Activated CD4-positive, alpha-beta T cell treated with anti-CD3 and anti-CD28 coated beads, Interleukin-2, amount 50 U/mL, for 4 hours (primary cell): ENCODE results near the gene MUC3A.
"Not testable (repeated sequence)": the region's sequence is repeated elsewhere in the genome, so short reads cannot be mapped to it uniquely, and the experiment has no call there.

Experiments
- DNase-seq, 2 experiments: peaks; one replicate each; pipeline ENCODE4 v3.0.0-alpha.2; 2020

Gene MUC3A

DNA sequence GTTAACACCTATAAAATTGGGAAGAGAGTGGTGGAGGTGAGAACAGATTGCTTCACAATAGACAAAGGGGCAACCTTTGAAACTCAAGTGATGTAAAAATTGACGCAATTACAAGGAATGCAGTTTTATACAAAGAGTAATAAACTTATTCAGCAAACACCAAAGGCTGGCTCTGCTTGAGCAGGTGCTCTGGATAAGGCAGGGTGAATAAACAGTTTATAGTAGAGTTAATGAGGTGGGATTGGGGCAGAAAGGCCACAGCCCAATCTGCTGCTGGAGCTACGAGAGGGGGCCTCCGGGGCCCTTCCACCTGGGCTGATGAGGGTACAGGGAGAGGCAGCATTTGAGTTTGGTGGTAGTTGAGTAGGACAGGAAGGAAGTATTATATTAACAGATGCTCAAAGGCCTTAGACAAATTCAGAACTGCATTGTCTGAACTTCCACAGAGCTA, 26.1 kb downstream of the MUC3A start:
- DNase-seq, result no peak

DNA sequence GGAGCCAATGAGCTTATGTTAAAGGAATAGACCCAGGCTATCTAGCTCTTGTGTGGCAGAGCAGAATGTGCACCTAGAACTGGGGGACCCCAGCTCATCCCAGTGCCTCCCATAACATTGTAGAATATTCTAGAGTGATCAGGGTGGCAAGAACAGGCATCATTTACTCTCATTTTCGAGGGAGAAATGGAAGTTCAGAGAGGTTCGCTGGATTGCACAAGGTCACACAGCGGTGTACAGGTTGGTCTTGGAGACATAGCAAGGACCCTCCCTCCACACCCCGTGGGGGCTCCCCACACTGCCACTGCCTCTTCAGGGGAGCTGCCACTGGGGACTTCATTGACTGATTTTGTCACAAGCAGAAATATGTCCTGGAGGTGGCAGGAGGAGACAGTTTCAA, 29.0 kb downstream of the MUC3A start:
- DNase-seq, result no peak

DNA sequence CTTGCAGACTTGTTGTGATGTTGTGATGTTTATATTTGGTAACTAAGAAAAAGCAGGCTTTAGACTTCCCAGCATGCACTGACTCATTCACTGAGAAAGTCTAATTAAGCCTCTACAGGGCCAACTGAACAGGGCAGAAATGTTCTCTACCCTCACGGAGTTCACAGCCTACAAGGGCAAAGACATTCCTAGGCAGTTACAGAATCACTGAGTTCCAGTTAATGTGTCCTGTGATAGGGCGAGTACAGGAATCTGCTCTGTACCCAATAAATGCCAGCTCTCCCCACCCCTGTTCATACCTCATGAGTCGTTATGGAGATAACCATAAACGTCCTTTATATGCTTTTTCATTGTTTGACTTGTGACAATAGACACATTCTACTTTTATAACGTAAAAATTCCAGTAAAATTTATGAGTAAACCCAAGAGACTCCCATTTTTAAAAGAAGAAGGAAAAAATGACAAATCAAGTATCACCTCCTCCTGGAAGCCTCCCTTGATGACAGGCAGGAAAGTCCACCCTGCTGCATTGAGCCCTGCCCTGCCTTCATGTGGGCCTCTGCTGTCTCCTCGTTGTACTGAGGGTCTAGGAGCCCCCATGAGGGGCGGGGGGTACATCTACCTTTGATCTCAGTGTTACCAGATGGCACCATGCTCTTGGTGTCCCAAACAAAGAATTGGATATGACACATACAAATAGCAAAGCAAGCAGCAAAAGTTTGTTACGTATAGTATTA, 34.3 kb downstream of the MUC3A start:
- no peak for DNase-seq

DNA sequence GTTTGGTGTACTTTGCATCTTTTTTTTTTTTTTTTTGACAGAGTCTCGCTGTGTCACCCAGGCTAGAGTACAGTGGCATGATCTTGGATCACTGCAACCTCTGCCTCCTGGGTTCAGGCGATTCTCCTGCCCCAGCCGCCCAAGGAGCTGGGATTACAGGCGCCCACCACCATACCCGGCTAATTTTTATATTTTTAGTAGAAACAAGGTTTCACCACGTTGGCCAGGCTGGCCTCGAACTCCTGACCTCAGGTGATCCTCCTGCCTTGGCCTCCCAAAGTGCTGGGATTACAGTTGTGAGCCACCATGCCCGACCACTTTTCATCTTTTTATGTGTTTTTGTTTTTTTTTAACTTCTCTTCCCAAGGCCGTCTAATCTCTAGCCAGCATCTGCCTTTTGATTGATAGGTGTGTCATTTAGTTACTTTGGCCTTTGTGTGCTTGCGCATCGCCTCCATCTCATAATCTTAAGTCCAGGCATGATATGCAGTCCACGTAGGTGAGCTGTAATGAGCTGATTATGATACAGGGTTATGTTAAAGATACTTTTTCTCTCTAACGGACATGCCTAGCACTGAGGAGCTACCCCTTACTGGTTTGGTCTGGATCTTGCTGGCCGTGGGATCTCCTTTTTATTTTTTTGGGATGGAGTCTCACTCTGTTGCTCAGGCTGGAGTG, 35.0 kb downstream of the MUC3A start:
- not testable (repeated sequence) for DNase-seq

DNA sequence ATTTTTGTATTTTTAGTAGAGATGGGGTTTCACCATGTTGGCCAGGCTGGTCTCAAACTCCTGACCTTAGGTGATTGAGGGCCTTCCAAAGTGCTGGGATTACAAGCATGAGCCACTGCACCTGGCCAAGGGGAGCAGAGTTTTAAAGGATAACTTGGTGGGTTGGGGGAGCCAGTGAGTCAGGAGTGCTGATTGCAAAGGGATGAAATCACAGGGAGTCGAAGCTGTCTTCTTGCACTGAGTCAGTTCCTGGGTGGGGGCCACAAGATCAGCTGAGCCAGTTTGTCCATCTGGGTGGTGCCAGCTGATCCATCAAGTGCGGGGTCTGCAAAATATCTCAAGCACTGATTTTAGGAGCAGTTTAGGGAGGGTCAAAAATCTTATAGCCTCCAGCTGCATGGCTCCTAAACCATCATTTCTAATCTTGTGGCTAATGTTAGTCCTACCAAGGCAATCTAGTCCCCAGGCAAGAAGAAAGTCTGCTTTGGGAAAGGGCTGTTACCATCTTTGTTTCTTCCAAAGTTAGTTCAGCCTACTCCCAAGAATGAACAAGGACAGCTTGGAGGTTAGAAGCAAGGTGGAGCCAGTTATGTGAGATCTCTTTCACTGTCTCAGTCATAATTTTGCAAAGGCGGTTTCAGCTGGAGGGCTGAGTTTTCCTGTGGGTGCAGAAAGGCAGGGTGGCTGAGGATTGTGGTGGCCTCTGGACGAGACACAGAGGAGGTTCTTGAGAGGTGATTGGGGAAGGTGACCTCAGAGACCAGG, 35.9 kb downstream of the MUC3A start:
- not testable (repeated sequence) for DNase-seq

DNA sequence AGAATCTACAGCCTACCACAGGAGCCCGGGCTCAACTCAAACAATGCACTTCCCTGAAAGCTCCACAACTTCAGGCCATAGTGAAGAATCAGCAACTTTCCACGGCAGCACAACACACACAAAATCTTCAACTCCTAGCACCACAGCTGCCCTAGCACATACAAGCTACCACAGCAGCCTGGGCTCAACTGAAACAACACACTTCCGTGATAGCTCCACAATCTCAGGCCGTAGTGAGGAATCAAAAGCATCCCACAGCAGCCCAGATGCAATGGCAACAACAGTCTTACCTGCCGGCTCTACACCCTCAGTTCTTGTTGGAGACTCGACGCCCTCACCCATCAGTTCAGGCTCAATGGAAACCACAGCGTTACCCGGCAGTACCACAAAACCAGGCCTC, 42.3 kb downstream of the MUC3A start:
- no peak for DNase-seq

DNA sequence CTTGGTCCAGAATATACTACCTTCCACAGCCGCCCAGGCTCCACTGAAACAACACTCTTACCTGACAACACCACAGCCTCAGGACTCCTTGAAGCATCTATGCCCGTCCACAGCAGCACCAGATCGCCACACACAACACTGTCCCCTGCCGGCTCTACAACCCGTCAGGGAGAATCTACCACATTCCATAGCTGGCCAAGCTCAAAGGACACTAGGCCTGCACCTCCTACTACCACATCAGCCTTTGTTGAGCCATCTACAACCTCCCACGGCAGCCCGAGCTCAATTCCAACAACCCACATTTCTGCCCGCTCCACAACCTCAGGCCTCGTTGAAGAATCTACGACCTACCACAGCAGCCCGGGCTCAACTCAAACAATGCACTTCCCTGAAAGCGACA, 42.9 kb downstream of the MUC3A start:
- DNase-seq, result not testable (repeated sequence)

DNA sequence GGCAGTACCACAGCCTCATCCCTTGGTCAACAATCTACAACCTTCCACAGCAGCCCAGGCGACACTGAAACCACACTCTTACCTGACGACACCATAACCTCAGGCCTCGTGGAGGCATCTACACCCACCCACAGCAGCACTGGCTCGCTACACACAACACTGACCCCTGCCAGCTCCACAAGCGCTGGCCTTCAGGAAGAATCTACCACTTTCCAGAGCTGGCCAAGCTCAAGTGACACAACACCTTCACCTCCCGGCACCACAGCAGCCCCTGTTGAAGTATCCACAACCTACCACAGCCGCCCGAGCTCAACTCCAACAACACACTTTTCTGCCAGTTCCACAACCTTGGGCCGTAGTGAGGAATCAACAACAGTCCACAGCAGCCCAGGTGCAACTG, 45.3 kb downstream of the MUC3A start:
- not testable (repeated sequence) for DNase-seq

DNA sequence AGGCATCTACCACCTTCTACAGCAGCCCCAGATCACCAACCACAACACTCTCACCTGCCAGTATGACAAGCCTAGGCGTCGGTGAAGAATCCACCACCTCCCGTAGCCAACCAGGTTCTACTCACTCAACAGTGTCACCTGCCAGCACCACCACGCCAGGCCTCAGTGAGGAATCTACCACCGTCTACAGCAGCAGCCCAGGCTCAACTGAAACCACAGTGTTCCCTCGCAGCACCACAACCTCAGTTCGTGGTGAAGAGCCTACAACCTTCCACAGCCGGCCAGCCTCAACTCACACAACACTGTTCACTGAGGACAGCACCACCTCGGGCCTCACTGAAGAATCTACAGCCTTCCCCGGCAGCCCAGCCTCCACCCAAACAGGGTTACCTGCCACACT, 49.2 kb downstream of the MUC3A start:
- not testable (repeated sequence) for DNase-seq

DNA sequence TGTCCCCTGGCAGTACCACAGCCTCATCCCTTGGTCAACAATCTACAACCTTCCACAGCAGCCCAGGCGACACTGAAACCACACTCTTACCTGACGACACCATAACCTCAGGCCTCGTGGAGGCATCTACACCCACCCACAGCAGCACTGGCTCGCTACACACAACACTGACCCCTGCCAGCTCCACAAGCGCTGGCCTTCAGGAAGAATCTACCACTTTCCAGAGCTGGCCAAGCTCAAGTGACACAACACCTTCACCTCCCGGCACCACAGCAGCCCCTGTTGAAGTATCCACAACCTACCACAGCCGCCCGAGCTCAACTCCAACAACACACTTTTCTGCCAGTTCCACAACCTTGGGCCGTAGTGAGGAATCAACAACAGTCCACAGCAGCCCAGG, 50.0 kb downstream of the MUC3A start:
- not testable (repeated sequence) for DNase-seq

DNA sequence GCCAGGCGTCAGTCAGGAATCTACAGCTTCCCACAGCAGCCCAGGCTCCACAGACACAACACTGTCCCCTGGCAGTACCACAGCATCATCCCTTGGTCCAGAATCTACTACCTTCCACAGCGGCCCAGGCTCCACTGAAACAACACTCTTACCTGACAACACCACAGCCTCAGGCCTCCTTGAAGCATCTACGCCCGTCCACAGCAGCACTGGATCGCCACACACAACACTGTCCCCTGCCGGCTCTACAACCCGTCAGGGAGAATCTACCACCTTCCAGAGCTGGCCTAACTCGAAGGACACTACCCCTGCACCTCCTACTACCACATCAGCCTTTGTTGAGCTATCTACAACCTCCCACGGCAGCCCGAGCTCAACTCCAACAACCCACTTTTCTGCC, 50.7 kb downstream of the MUC3A start:
- DNase-seq, result not testable (repeated sequence)

DNA sequence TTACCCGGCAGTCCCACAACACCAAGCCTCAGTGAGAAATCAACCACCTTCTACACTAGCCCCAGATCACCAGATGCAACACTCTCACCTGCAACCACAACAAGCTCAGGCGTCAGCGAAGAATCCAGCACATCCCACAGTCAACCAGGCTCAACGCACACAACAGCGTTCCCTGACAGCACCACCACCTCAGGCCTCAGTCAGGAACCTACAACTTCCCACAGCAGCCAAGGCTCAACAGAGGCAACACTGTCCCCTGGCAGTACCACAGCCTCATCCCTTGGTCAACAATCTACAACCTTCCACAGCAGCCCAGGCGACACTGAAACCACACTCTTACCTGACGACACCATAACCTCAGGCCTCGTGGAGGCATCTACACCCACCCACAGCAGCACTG, 53.0 kb downstream of the MUC3A start:
- DNase-seq, result not testable (repeated sequence)

DNA sequence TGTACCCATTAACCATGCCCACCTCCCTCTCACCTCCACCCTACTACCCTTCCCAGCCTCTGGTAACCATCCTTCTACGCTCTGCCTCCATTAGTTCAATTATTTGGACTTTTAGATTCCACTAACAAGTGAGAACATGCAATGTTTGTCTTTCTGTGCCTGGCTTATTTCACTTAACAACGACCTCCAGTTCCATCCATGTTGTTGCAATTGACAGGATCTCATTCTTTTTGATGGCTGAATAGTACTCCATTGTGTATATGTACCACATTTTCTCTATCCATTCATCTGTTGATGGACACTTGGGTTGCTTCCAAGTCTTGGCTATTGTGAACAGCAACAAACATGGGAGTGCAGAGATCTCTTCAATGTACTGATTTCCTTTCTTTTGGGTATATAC, 58.0 kb downstream of the MUC3A start:
- DNase-seq, result not testable (repeated sequence)

DNA sequence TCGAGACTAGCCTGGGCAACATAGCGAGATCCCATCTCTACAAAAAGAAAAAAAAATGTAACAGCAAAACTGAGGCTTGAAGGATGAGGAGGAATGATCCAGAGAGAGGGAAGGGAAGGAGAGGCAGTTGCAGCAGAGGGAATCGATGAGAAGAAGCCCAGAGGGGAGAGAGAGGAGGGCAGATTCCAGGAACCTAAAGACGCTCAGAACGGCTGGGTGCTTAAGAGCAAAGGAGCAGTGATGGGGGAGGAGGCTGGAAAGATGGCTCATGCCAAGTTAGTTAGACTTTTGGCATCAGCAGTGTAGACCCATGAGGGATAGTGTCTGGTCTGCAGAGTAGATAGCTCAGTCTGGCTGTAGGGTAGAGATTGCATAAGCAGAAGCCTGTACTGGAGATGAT, 60.3 kb downstream of the MUC3A start:
- no peak for DNase-seq

DNA sequence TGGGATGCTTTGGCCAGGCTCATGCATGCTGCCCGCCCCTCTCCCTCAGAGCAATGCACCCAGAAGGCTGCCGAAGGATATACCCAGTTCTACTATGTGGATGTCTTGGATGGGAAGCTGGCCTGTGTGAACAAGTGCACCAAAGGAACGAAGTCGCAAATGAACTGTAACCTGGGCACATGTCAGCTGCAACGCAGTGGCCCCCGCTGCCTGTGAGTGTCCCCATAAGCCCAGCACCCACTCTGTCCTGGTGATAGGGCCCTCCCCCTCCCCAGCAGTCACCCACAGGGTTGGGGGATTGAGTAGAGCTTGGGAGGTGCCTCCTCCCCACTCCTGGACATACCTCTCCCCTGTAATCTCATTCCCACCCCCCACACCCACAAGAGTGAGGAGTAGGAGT, 63.6 kb downstream of the MUC3A start:
- DNase-seq, result no peak

DNA sequence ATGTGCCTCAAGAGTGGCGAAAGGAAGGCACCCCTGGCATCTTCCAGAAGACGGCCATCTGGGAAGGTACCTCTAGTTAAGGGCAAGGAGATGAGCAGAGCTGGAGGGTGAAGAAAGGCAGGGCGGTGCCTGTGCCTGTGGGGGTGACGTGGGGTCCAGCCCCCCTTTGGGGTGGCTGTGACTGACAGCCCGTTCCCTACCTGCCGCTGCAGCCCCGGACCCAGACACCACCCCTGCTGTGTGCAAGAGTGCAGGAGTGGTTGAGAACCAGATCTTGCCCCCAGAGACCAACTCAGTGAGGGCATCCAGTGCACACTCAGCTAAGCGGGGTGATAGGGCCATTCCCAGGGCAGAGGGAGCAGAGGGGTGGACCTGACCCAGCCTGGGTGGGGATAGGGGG, 66.3 kb downstream of the MUC3A start:
- no peak for DNase-seq

DNA sequence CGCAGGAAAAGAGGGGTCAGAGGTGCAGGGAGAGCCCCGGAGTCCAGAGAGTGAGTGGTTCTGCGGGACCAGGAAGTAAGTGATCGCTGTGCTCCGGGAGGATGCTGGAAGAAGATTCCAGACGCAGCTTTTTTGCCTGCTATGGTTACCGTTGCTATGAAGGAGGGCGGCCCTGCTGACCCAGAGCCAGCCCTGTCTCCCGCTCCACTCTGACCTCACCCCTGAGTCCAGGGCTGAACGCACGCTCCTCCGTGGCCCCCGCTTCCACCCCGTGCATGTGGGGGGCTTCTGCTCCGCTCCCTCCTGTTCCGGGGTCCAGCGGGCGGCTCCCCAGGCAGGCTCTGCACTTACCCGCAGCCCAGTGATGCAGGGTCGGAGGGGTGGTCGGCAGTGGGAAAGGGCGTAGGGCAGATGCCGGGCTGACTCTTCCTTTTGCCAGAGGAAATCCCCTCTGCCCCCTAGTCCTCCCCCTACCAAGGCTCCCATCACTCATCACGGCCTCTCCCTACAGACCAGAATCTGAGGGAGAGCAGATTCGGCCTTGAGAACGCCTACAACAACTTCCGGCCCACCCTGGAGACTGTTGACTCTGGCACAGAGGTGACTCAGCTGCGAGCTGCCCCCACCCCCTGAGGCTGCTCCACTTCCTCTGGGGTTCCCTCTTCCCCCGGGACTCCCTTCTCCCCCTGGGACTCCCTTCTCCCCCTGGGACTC, 67.9 kb downstream of the MUC3A start:
- DNase-seq, result peak; percentile 54 to 56
